Thymus (tissue), 11 donors: ENCODE measurements around the gene FMNL1. TPM values are rescaled to one million over a fixed set of nuclear protein-coding genes. Genes with fewer than 3 reads are reported as not detected.
A peak's percentile ranks its signal among the peaks of the same experiment; 100 is the strongest.

ENCODE experiments used
- DNase-seq, 9 donors: peaks; one replicate each; pipeline ENCODE4 v3.0.0-alpha.2; 2013; ENCODE audit warnings: low spot score in 9 of 9, low read depth in 6 of 9, missing footprints in 1 of 9
- H3K27ac ChIP-seq, 2 donors: one replicate each; pipeline ENCODE4 v1.5.1; 2013; ENCODE audit warnings: control low read depth in 1 of 2, low read depth in 1 of 2, low read length in 1 of 2, mild to moderate bottlenecking in 1 of 2, moderate library complexity in 1 of 2
- H3K27me3 ChIP-seq, 2 donors: one replicate each; pipeline ENCODE4 v1.5.1; 2013; ENCODE audit warnings: low read length in 1 of 2; ENCODE audit not compliant: control insufficient read depth in 2 of 2, insufficient read depth in 1 of 2
- H3K36me3 ChIP-seq, 2 donors: one replicate each; pipeline ENCODE4 v1.5.1; 2013; ENCODE audit warnings: low read length in 1 of 2, mild to moderate bottlenecking in 1 of 2, moderate library complexity in 1 of 2; ENCODE audit not compliant: control insufficient read depth in 2 of 2, insufficient read depth in 2 of 2
- H3K4me1 ChIP-seq, 2 donors: one replicate each; pipeline ENCODE4 v1.5.1; 2013; ENCODE audit warnings: low read length in 2 of 2; ENCODE audit not compliant: control insufficient read depth in 2 of 2, insufficient read depth in 2 of 2
- H3K4me3 ChIP-seq, 2 donors: one replicate each; pipeline ENCODE4 v1.5.1; 2013; ENCODE audit warnings: low read length in 2 of 2, control low read depth in 1 of 2, mild to moderate bottlenecking in 1 of 2
- H3K9me3 ChIP-seq, 2 donors: one replicate each; pipeline ENCODE4 v1.5.1; 2013; ENCODE audit warnings: low read length in 1 of 2, mild to moderate bottlenecking in 1 of 2; ENCODE audit not compliant: control insufficient read depth in 2 of 2, insufficient read depth in 1 of 2
- WGBS: extraction: QIAGEN DNeasy Blood & Tissue Kit; methylation state at CpG from one replicate; pipeline ENCODE4 v1.1.7; 2013; 5-methylcytosine and 5-hydroxymethylcytosine counted together
- polyA plus RNA-seq: library from polyadenylated mRNA; stranded (reverse); fragments of 200-250 nt; gene quantifications from one replicate; pipeline ENCODE4 v1.2.3, GENCODE V29; 2013
- total RNA-seq: library from RNA; stranded (reverse); fragments of 120-200 nt; gene quantifications from one replicate; pipeline ENCODE4 v1.2.4, GENCODE V29; 2013
- donor health status: healthy.

The FMNL1 gene
- total and polyA plus RNA-seq, 2 donors, result 16.7 to 79.5 TPM

DNA sequence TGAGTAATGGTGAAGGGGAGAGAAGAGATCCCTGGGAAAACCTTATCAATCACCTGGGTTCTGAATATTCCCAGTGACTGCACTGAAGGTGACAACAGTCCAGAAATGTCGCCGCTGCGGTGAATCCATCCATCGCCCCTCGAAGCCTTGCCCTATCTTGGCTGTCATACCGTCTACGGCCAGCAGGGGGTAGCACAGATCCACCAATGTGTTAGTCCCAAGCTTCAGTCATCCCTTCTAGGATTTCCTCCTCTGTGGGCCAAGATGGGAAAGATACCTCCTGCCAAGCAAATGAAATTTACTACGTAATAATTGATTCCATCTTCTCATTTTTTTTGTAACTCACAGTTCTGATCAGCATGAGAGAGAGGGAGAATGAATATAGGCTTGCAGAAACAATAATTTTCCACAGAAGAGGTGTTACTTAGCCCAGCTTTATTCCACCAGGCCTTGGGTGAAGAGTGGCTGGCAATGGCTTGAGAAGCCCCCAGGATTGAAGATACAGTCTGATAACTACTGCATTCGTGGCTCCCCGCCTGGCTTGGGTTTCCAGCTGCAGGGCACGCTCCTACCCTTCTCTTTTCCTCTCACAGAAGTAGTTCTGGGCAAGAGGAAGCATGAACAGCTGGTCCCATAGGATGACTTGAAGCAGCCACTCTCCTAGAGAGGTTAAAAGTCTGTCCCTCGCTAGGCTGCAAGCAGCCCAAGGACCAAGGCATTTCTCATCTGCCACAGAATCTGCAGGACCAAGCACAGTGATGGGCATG, 2.6 kb upstream of the FMNL1 start:
- peak in 4 of 9 donors; percentile 76 to 92 (median 88) for DNase-seq
- Histone ChIP-seq H3K4me3 (no peak overlapping the region), H3K4me1 (peaks cover 22 to 43% of the 10 kb centered on the region in 2 donors), H3K27me3 (peaks cover 0 to 3% of the 10 kb centered on the region in 2 donors), H3K9me3 (peaks cover 0 to 2% of the 10 kb centered on the region in 2 donors), H3K27ac (no peak overlapping the region), H3K36me3 (peaks cover 0 to 19% of the 10 kb centered on the region in 2 donors)
- WGBS, result 33% methylated on average over 12 of the region's 12 CpGs

- Histone ChIP-seq H3K4me3 (peak overlapping the region in 1 of 2 donors; percentile 97), H3K4me1 (peaks cover 30 to 53% of the 10 kb centered on the region in 2 donors), H3K27ac (peak overlapping the region in 1 of 2 donors; percentile 56), H3K9me3 (peaks cover 0 to 2% of the 10 kb centered on the region in 2 donors), H3K36me3 (peaks cover 0 to 19% of the 10 kb centered on the region in 2 donors), H3K27me3 (peaks cover 0 to 3% of the 10 kb centered on the region in 2 donors)
- WGBS, result 90% methylated on average over 3 of the region's 3 CpGs
- DNase-seq, result no peak
Observed at GRCh38 chr17:45220079-45220478, 1.6 kb upstream of the FMNL1 start.

DNA sequence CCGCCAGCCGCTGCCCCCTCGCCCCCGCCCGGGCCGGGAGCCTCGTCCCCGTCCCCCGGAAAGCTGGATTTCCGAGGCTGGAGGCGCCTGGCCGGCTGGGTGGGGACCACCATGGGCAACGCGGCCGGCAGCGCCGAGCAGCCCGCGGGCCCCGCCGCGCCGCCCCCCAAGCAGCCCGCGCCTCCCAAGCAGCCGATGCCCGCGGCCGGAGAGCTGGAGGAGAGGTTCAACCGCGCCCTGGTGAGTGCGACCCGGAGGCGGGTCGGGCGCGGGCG, 266 bp downstream of the FMNL1 start:
- WGBS, result under 1% methylated on average over 38 of the region's 38 CpGs
- H3K9me3 ChIP-seq, result peaks cover 0 to 2% of the 10 kb centered on the region in 2 donors
- DNase-seq, result no peak
- peaks cover 0 to 9% of the 10 kb centered on the region in 2 donors for H3K36me3 ChIP-seq
- H3K27ac ChIP-seq, result peak overlapping the region; percentile 97 to 99
- peak overlapping the region; percentile 97 to 100 for H3K4me3 ChIP-seq
- peaks cover 42 to 71% of the 10 kb centered on the region in 2 donors for H3K4me1 ChIP-seq
- peaks cover 0 to 3% of the 10 kb centered on the region in 2 donors for H3K27me3 ChIP-seq

DNA sequence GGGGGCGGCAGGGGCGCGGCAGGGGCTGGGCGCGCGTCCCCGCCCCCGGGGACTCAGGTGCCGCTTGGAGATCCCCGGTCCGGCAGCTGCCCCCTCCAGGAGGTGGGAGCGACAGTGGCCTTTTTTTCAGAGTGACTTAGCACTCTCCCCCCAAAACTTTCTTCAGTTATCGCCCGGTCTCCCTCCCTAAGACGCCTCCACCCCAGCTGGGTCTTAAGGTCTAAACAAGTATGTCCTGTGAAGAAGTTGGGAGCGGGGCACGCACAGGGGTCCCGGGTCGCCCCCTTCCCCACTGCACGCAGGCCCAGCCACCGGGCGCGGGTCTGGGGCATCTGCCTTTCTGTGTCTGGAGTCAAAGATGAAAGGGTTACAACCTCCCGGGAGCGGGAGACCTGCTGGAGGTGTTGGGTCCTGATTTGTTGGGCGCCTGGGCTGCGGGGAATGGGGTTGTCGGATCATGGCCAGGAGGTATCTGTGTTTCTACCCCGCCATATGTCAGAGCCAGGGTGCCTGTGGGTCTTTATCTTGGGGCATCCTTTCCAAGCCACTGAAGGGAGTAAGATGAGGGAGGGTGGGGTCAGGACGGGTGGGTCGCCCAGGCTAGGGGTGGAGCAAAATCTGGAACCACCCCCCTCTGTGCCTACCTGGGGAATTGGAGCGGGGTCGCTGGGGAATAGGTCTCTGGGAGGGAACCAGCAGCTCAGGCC, 757 bp downstream of the FMNL1 start:
- WGBS, result under 1% methylated on average over 33 of the region's 33 CpGs
- peak in 3 of 9 donors; percentile 74 to 84 (median 77) for DNase-seq
- H3K9me3 ChIP-seq, result peaks cover 0 to 2% of the 10 kb centered on the region in 2 donors
- H3K4me1 ChIP-seq, result peaks cover 47 to 76% of the 10 kb centered on the region in 2 donors
- H3K27ac ChIP-seq, result peak overlapping the region; percentile 97 to 99
- H3K4me3 ChIP-seq, result peak overlapping the region; percentile 97 to 100
- H3K36me3 ChIP-seq, result peaks cover 0 to 5% of the 10 kb centered on the region in 2 donors
- peaks cover 0 to 3% of the 10 kb centered on the region in 2 donors for H3K27me3 ChIP-seq

DNA sequence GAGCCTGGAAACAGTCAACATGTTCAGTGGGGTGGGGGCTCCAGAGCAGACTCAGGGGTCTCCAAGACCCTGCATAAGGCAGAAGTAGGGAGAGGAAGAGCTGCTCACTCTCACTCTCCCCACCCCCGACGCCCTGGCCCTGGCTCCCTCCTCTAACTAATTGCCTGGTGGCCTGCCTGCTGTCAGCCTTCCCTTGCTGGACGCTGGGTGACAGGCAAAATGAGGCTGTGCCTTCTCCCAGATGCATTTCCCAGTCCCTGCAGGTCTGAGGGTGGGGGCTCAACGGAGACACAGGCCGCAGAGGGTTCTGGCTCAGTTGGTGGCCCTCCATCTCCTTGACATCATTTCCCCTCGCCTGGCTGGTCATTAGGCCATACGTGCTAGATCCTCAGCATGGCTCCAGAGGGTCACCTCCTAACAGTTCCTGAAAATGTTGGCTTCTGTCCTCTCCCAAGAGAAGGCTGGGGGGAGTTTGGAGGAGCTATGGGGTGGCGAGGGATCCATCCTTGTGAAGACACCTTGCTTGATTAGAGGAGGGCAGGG, 1.4 kb downstream of the FMNL1 start:
- peak overlapping the region; percentile 97 to 100 for H3K4me3 ChIP-seq
- H3K9me3 ChIP-seq, result peaks cover 0 to 2% of the 10 kb centered on the region in 2 donors
- peaks cover 0 to 3% of the 10 kb centered on the region in 2 donors for H3K27me3 ChIP-seq
- H3K4me1 ChIP-seq, result peaks cover 53 to 82% of the 10 kb centered on the region in 2 donors
- WGBS, result 12% methylated on average over 8 of the region's 8 CpGs
- DNase-seq, result no peak
- peaks cover 0 to 5% of the 10 kb centered on the region in 2 donors for H3K36me3 ChIP-seq
- H3K27ac ChIP-seq, result peak overlapping the region; percentile 97 to 99

DNA sequence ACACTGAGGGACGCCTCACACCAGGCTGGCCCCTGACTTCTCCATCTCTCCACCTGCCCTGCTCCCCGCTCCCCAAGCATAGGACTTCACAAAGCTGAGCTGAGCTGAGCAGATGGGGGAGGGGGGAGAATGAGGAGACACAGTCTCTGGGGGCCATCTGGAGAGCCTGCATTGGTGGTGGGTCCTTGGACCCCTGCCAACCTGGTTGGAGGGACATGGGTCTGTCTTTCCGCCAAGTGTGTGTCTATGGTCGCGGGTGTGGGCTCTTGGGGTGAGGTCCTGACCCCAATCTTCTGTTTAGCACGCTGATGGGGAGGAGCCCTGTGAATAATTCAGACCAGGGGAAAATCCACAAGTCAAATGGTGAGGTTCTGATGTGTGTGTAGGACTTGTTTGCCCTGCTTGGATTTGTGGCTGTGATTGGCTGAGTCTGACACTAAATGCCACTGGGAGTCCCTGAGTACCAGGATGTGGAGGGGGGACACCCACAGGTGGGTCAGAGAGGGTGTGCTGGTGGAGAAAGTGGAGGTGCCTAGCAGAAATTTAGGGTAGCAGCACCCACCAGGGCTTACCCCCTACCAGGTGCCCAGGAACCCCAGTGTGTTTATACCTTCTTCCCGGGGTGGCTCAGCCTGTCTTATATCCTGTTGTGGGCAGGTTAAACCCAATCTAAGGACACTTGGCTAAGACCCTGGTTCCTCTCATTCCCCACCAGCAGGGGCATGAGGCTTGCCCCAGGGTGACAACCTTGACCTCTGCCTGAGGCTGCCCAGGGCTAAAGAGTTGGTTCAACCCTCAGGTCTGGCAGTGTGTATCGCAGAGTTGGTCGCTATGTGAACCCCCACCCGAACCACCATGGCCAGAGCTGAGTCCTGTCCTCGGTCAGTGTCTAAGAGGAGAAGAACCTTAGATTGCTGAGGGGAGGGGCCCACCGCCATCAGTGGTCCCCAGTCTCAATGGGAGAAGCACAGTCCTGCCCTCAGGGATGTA, 2.1 kb downstream of the FMNL1 start:
- Histone ChIP-seq H3K36me3 (peaks cover 0 to 2% of the 10 kb centered on the region in 2 donors), H3K4me1 (peaks cover 61 to 87% of the 10 kb centered on the region in 2 donors), H3K4me3 (peak overlapping the region; percentile 97 to 100), H3K9me3 (peaks cover 0 to 2% of the 10 kb centered on the region in 2 donors), H3K27ac (peak overlapping the region; percentile 97 to 99), H3K27me3 (peaks cover 0 to 3% of the 10 kb centered on the region in 2 donors)
- DNase-seq, result peak in 3 of 9 donors; percentile 35 to 68 (median 44)
- 27% methylated on average over 12 of the region's 12 CpGs for WGBS

DNA sequence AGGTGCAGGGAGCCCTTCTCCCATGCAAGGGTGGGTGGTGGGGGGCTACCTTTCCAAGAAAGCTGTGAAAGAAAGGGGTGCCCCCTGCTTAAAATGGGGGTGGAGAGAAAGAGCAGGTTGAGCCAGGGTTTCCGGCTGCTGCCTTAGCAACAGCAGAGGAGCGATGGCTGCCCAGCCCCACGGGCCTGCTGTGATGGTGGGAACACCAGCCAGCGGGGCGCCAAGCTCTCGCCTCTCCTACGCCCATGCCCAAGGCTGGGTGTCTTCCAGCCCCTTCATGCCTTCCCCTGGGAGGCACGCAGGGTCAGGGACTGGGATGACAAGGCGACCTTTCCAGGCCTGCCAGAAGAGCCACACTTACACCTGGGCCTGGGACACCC, 3.0 kb downstream of the FMNL1 start:
- peaks cover 0 to 3% of the 10 kb centered on the region in 2 donors for H3K27me3 ChIP-seq
- 35% methylated on average over 9 of the region's 9 CpGs for WGBS
- peaks cover 0 to 2% of the 10 kb centered on the region in 2 donors for H3K9me3 ChIP-seq
- peaks cover 68 to 87% of the 10 kb centered on the region in 2 donors for H3K4me1 ChIP-seq
- H3K4me3 ChIP-seq, result peak overlapping the region; percentile 97 to 100
- H3K36me3 ChIP-seq, result peaks cover 0 to 2% of the 10 kb centered on the region in 2 donors
- DNase-seq, result peak in 2 of 9 donors; percentile 33 to 54
- peak overlapping the region; percentile 97 to 99 for H3K27ac ChIP-seq

GRCh38 chr17:45225051-45225700, 3.5 kb downstream of the FMNL1 start:
- H3K9me3 ChIP-seq, result peaks cover 0 to 2% of the 10 kb centered on the region in 2 donors
- H3K36me3 ChIP-seq, result no peaks in the 10 kb centered on the region
- peak overlapping the region; percentile 97 to 99 for H3K27ac ChIP-seq
- 17% methylated on average over 7 of the region's 7 CpGs for WGBS
- peak overlapping the region; percentile 97 to 100 for H3K4me3 ChIP-seq
- H3K4me1 ChIP-seq, result peaks cover 70 to 87% of the 10 kb centered on the region in 2 donors
- DNase-seq, result peak in 2 of 9 donors; percentile 48 to 73
- H3K27me3 ChIP-seq, result peaks cover 0 to 3% of the 10 kb centered on the region in 2 donors
